ENCODE data around the gene OR2F2.

The OR2F2 gene

GRCh38 chr7:143908120-143908519, 26.9 kb upstream of the OR2F2 start:
- Histone ChIP-seq H3K18ac (ENCODE audit: low read depth in 1 of 2, low read length in 2 of 2) (no peak overlapping the region), H3K4me2 (ENCODE audit: low read length, poor library complexity, severe bottlenecking) (no peak overlapping the region), H2BK5ac (ENCODE audit: low read depth, low read length, poor library complexity, severe bottlenecking) (no peak overlapping the region), H3K4ac (ENCODE audit: low read depth in 1 of 2, low read length in 2 of 2) (no peak overlapping the region), H2BK15ac (ENCODE audit: low read depth, poor library complexity, severe bottlenecking) (no peak overlapping the region), H3K79me1 (replicated peaks; ENCODE audit: low read length, poor library complexity, severe bottlenecking) (no peaks in the 10 kb centered on the region), H3K27me3 (ENCODE audit: control insufficient read depth in 1 of 2, insufficient read depth in 1 of 2, low read length in 2 of 2) (no peaks in the 10 kb centered on the region), H3K14ac (ENCODE audit: low read length in 2 of 2) (no peak overlapping the region), H2BK12ac (ENCODE audit: low read length in 2 of 2) (no peak overlapping the region), H2AK5ac (ENCODE audit: low read length, severe bottlenecking) (no peak overlapping the region), H3K36me3 (ENCODE audit: control insufficient read depth in 1 of 2, insufficient read depth in 2 of 2, low read depth in 1 of 2, low read length in 2 of 2) (no peaks in the 10 kb centered on the region), H3K27ac (ENCODE audit: low read length, poor library complexity, severe bottlenecking) (no peak overlapping the region), H3K9ac (ENCODE audit: low read length) (no peak overlapping the region), H4K91ac (ENCODE audit: low read length) (no peak overlapping the region), H3K23ac (ENCODE audit: low read length in 2 of 2) (no peak overlapping the region), H3K4me1 (ENCODE audit: control insufficient read depth, insufficient read depth, low read depth, low read length) (no peaks in the 10 kb centered on the region), H4K8ac (ENCODE audit: low read length) (no peak overlapping the region), H3K9me3 (ENCODE audit: control insufficient read depth, low read length) (no peaks in the 10 kb centered on the region), H3K4me3 (ENCODE audit: insufficient read depth in 1 of 2, low read depth in 1 of 2, low read length in 2 of 2) (no peak overlapping the region), H2BK120ac (ENCODE audit: low read depth, low read length) (no peak overlapping the region), H2AFZ (ENCODE audit: low read depth, low read length) (no peak overlapping the region)
- no peak for DNase-seq
- WGBS: 100% methylated on average over 2 of the region's 5 CpGs

GRCh38 chr7:143909863-143910262, 25.2 kb upstream of the OR2F2 start:
- Histone ChIP-seq H2BK5ac (ENCODE audit: low read depth, low read length, poor library complexity, severe bottlenecking) (no peak overlapping the region), H3K23ac (ENCODE audit: low read length in 2 of 2) (no peak overlapping the region), H3K4me1 (ENCODE audit: control insufficient read depth, insufficient read depth, low read depth, low read length) (no peaks in the 10 kb centered on the region), H2AK5ac (ENCODE audit: low read length, severe bottlenecking) (no peak overlapping the region), H4K91ac (ENCODE audit: low read length) (no peak overlapping the region), H3K79me1 (replicated peaks; ENCODE audit: low read length, poor library complexity, severe bottlenecking) (no peaks in the 10 kb centered on the region), H3K4me3 (ENCODE audit: insufficient read depth in 1 of 2, low read depth in 1 of 2, low read length in 2 of 2) (peak overlapping the region in 1 of 2 experiments; percentile 35), H3K4me2 (ENCODE audit: low read length, poor library complexity, severe bottlenecking) (no peak overlapping the region), H2BK120ac (ENCODE audit: low read depth, low read length) (no peak overlapping the region), H3K27ac (ENCODE audit: low read length, poor library complexity, severe bottlenecking) (no peak overlapping the region), H3K9me3 (ENCODE audit: control insufficient read depth, low read length) (no peaks in the 10 kb centered on the region), H3K27me3 (ENCODE audit: control insufficient read depth in 1 of 2, insufficient read depth in 1 of 2, low read length in 2 of 2) (no peaks in the 10 kb centered on the region), H3K36me3 (ENCODE audit: control insufficient read depth in 1 of 2, insufficient read depth in 2 of 2, low read depth in 1 of 2, low read length in 2 of 2) (no peaks in the 10 kb centered on the region), H3K4ac (ENCODE audit: low read depth in 1 of 2, low read length in 2 of 2) (no peak overlapping the region), H2BK12ac (ENCODE audit: low read length in 2 of 2) (no peak overlapping the region), H3K18ac (ENCODE audit: low read depth in 1 of 2, low read length in 2 of 2) (no peak overlapping the region), H2BK15ac (ENCODE audit: low read depth, poor library complexity, severe bottlenecking) (no peak overlapping the region), H3K9ac (ENCODE audit: low read length) (peak overlapping the region; percentile 41), H2AFZ (ENCODE audit: low read depth, low read length) (no peak overlapping the region), H3K14ac (ENCODE audit: low read length in 2 of 2) (no peak overlapping the region), H4K8ac (ENCODE audit: low read length) (no peak overlapping the region)
- no peak for DNase-seq
- 92% methylated on average over 3 of the region's 3 CpGs for WGBS

- Histone ChIP-seq H3K4me3 (ENCODE audit: insufficient read depth in 1 of 2, low read depth in 1 of 2, low read length in 2 of 2) (peak overlapping the region in 1 of 2 experiments; percentile 35), H3K36me3 (ENCODE audit: control insufficient read depth in 1 of 2, insufficient read depth in 2 of 2, low read depth in 1 of 2, low read length in 2 of 2) (no peaks in the 10 kb centered on the region), H3K4ac (ENCODE audit: low read depth in 1 of 2, low read length in 2 of 2) (no peak overlapping the region), H3K9me3 (ENCODE audit: control insufficient read depth, low read length) (no peaks in the 10 kb centered on the region), H3K18ac (ENCODE audit: low read depth in 1 of 2, low read length in 2 of 2) (no peak overlapping the region), H4K91ac (ENCODE audit: low read length) (no peak overlapping the region), H4K8ac (ENCODE audit: low read length) (no peak overlapping the region), H3K4me1 (ENCODE audit: control insufficient read depth, insufficient read depth, low read depth, low read length) (no peaks in the 10 kb centered on the region), H2BK15ac (ENCODE audit: low read depth, poor library complexity, severe bottlenecking) (no peak overlapping the region), H2BK5ac (ENCODE audit: low read depth, low read length, poor library complexity, severe bottlenecking) (no peak overlapping the region), H3K9ac (ENCODE audit: low read length) (peak overlapping the region; percentile 41), H3K4me2 (ENCODE audit: low read length, poor library complexity, severe bottlenecking) (no peak overlapping the region), H2BK12ac (ENCODE audit: low read length in 2 of 2) (no peak overlapping the region), H3K23ac (ENCODE audit: low read length in 2 of 2) (no peak overlapping the region), H3K14ac (ENCODE audit: low read length in 2 of 2) (no peak overlapping the region), H3K27me3 (ENCODE audit: control insufficient read depth in 1 of 2, insufficient read depth in 1 of 2, low read length in 2 of 2) (no peaks in the 10 kb centered on the region), H3K27ac (ENCODE audit: low read length, poor library complexity, severe bottlenecking) (no peak overlapping the region), H2BK120ac (ENCODE audit: low read depth, low read length) (no peak overlapping the region), H2AK5ac (ENCODE audit: low read length, severe bottlenecking) (no peak overlapping the region), H2AFZ (ENCODE audit: low read depth, low read length) (no peak overlapping the region), H3K79me1 (replicated peaks; ENCODE audit: low read length, poor library complexity, severe bottlenecking) (no peaks in the 10 kb centered on the region)
- 88% methylated on average over 3 of the region's 3 CpGs for WGBS
- peak; percentile 49 for DNase-seq
Measured at GRCh38 chr7:143910473-143911248, 24.4 kb upstream of the OR2F2 start.

GRCh38 chr7:143913945-143914615, 21.0 kb upstream of the OR2F2 start:
- no peaks in the 10 kb centered on the region for H3K36me3 ChIP-seq (ENCODE audit: control insufficient read depth in 1 of 2, insufficient read depth in 2 of 2, low read depth in 1 of 2, low read length in 2 of 2)
- H2BK5ac ChIP-seq (ENCODE audit: low read depth, low read length, poor library complexity, severe bottlenecking): no peak overlapping the region
- no peak overlapping the region for H2BK15ac ChIP-seq (ENCODE audit: low read depth, poor library complexity, severe bottlenecking)
- no peak overlapping the region for H3K4ac ChIP-seq (ENCODE audit: low read depth in 1 of 2, low read length in 2 of 2)
- no peak overlapping the region for H3K14ac ChIP-seq (ENCODE audit: low read length in 2 of 2)
- H2AK5ac ChIP-seq (ENCODE audit: low read length, severe bottlenecking): no peak overlapping the region
- no peak for DNase-seq
- H3K27ac ChIP-seq (ENCODE audit: low read length, poor library complexity, severe bottlenecking): no peak overlapping the region
- H2AFZ ChIP-seq (ENCODE audit: low read depth, low read length): no peak overlapping the region
- no peaks in the 10 kb centered on the region for H3K79me1 ChIP-seq (replicated peaks; ENCODE audit: low read length, poor library complexity, severe bottlenecking)
- H3K9me3 ChIP-seq (ENCODE audit: control insufficient read depth, low read length): no peaks in the 10 kb centered on the region
- no peak overlapping the region for H2BK120ac ChIP-seq (ENCODE audit: low read depth, low read length)
- no peak overlapping the region for H4K8ac ChIP-seq (ENCODE audit: low read length)
- no peaks in the 10 kb centered on the region for H3K4me1 ChIP-seq (ENCODE audit: control insufficient read depth, insufficient read depth, low read depth, low read length)
- H2BK12ac ChIP-seq (ENCODE audit: low read length in 2 of 2): no peak overlapping the region
- H3K4me2 ChIP-seq (ENCODE audit: low read length, poor library complexity, severe bottlenecking): no peak overlapping the region
- no peaks in the 10 kb centered on the region for H3K27me3 ChIP-seq (ENCODE audit: control insufficient read depth in 1 of 2, insufficient read depth in 1 of 2, low read length in 2 of 2)
- H3K18ac ChIP-seq (ENCODE audit: low read depth in 1 of 2, low read length in 2 of 2): no peak overlapping the region
- no peak overlapping the region for H3K4me3 ChIP-seq (ENCODE audit: insufficient read depth in 1 of 2, low read depth in 1 of 2, low read length in 2 of 2)
- 89% methylated on average over 2 of the region's 3 CpGs for WGBS
- H3K23ac ChIP-seq (ENCODE audit: low read length in 2 of 2): no peak overlapping the region
- no peak overlapping the region for H3K9ac ChIP-seq (ENCODE audit: low read length)
- no peak overlapping the region for H4K91ac ChIP-seq (ENCODE audit: low read length)
